Hepatocyte (in vitro differentiated cells): ENCODE results near the gene TEX10.

ENCODE experiments used
- CTCF ChIP-seq: fragments of 200-600 bp; sonication (generic); IDR thresholded peaks from 2 replicates; pipeline ENCODE4 v1.5.1; 2016; ENCODE audit warnings: antibody characterized with exemption, mild to moderate bottlenecking; ENCODE audit not compliant: poor library complexity
- EZH2phosphoT487 ChIP-seq: fragments of 200-600 bp; sonication (generic); IDR thresholded peaks from one replicate; pipeline ENCODE4 v1.6.1; 2018; ENCODE audit warnings: antibody characterized with exemption, mild to moderate bottlenecking, low read depth, moderate library complexity; ENCODE audit not compliant: unreplicated experiment, severe bottlenecking

DNA sequence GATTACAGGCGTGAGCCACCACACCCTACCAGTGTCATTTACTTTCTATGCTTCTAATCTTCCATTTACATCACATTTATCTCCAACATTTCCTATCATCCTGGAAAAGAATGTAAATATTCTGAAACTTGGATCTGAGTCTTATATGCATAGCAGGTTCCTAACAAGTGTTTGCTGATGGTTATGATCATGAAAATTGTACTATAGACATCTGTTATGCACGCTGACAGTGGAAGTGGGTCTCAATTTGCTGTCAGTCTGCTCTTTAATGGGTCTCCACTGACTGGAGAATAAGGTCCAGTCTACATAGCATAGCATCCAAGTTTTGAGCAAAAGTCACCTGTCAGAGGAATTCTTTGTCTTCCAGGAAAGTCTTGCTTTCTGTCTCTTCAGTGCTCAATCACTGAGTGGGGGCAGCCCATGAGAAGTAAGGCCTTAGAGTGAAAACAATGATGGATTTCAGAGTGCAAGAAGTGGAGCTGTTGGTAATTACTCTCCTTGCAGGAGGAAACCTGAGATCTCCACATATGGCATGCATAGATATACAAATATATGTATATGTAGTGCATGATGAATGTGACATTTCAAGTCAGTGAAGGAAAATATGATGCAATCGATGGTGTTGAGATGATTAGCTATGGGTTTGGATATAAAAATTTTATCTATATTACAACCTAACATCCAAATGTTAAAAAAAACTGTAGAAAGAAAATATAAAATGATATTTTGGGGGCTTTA, 45.0 kb upstream of the TEX10 start:
- no peak for TF ChIP-seq CTCF
- TF ChIP-seq EZH2phosphoT487, result no peak
